NCI-H748 (cell line): Measurements from ENCODE around the gene TSHZ2.
"Not testable (repeated sequence)": the region's sequence is repeated elsewhere in the genome, so short reads cannot be mapped to it uniquely, and the experiment has no call there.

Experiments used
- DNase-seq: peaks from one replicate; lab custom pipeline; 2025; ENCODE audit not compliant: unreplicated experiment; lab: John Stamatoyannopoulos, UW

The TSHZ2 gene

DNA sequence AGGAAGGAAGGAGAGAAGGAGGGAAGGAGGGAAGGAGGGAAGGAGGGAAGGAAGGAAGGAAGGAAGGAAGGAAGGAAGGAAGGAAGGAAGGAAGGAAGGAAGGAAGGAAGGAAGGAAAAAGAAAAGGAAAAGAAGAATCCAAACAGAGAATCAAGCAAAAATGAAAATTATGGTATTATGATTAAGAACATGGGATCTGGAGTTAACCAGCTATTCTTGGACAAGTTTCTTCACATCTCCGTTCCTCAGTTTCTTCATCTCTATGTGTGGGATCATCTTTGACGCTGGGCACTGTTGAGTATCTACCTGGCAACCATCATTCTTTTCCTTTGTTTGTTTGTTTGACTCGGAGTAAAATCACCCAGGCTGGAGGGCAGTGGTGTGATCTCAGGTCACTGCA lies 549.9 kb downstream of the TSHZ2 start:
- DNase-seq: no peak

DNA sequence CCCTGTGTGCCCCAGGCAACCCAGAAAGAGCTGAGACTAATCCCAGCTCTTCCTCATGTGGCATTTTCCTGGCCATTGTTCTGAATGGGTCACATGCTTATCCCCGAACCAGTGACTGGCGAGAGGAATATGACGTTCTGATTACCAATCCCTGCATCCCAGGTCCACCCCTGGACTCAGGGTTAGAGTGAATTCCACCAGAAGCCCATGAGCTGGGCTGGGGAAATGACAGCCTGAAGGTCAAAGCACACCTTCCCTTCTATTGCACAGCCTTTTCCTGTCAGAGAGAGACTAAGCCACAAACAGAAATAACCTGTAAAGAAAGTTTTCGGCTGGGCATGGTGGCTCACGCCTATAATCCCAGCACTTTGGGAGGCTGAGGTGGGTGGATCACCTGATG lies 550.5 kb downstream of the TSHZ2 start:
- no peak for DNase-seq

GRCh38 chr20:53523615-53524014 lies 551.5 kb downstream of the TSHZ2 start:
- not testable (repeated sequence) for DNase-seq

- DNase-seq: no peak
These were observed 552.6 kb downstream of the TSHZ2 start for GRCh38 chr20:53524589-53525312.

DNA sequence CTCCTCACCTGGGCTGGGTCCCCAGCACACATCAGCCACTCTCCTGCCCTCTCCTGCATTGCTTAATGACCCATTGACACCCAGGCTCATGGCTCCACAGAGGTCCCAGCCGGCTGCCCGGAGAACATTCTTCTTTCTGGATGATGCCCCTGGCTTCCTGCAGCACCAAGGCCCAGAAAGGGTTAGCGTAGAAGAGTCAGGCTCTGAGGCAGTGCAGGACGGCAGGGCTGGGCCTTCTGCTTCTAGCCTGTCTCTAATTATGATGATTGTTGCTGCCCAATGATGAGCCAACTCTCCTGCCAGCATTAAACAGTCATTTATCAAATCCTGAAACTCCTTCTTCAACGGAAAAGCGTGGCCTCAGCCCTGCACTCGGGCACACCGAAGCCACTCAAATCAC lies 555.0 kb downstream of the TSHZ2 start:
- DNase-seq: no peak

DNA sequence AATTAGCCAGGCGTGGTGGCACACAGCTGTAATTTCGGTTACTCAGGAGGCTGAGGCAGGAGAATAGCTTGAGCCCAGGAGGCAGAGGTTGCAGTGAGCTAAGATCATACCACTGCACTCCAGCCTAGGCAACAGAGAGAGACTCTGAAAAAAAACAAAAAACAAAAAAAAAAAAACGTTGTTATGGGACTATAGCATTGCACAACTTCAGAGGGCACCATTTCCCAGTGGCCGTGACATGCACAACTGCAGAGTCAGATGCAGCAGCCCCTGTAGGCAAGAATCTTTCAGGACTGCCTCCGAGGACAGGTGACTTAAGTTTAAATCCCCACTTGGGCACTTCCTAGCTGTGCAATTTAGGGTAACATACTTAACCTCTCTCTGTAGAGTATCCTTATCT lies 557.5 kb downstream of the TSHZ2 start:
- no peak for DNase-seq

GRCh38 chr20:53530440-53530839 lies 558.3 kb downstream of the TSHZ2 start:
- DNase-seq: no peak

- DNase-seq: not testable (repeated sequence)
These were observed 560.6 kb downstream of the TSHZ2 start for GRCh38 chr20:53532654-53533312.

DNA sequence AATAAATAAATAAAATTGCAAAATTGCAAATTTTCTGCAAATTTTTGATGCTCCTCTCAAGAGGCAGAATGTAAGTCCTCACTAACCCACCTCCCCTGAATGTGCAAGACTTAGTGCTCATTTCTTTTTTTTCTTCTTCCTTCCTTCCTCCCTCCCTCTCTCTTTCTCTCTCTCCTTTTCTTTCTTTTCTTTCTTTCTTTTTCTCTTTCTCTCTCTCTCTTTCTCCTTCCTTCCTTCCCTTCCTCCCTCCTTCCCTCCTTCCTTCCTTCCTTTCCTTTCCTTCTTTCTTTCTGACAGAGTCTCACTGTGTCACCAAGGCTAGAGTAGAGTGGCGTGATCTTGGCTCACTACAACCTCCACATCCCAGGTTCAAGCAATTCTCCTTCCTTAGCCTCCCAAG lies 561.3 kb downstream of the TSHZ2 start:
- no peak for DNase-seq

DNA sequence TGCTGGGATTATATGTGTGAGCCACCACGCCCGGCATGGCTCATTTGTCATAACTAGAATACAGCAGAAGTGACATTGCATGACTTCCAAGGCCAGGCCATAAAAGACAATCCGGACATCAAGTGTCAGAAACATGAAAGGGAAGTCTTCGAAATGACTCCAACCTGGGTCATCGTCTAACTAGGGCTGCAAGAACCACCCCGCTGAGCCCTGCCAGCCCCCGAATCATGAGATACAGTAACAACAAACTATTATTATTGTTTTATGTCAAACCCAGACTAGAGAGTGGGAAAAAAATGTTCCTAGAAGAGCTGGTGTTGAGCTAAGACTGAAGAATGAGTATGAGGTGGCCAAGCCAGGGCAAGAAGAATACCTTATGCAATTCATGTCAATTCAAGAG lies 561.9 kb downstream of the TSHZ2 start:
- no peak for DNase-seq

DNA sequence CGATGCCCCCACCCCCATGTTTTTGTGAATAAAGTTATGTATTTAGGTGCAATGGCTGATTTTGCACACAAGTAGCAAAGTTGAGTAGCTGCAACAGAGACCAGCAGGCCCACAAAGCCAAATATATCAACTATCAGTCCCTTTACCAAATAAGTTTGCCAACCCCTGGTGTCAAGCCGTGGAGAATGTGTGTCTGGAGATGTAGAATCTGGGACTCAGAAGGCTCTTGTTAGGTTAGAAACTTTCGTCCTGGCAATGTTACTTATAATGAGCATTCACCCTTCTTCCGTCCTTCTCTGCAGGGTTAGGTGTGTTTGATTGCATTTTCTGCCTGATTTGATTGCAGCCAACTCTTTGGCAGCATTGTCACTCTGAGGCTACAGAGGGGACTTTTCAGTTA lies 563.7 kb downstream of the TSHZ2 start:
- no peak for DNase-seq

DNA sequence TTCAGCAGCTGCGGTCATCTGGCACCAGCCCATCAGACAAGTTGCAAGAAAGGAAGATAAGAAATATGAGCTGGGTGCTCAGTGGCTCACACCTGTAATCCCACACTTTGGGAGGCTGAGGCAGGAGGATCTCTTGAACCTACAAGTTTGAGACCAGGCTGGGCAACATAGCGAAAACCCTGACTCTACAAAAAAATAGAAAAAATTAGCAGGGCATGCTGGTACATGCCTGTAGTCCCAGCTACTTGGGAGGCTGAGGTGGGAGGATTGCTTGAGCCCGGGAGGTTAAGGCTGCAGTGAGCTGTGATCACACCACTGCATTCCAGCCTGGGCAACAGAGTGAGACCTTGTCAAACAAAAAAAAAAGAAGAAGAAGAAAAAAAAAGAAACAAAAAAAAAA lies 564.2 kb downstream of the TSHZ2 start:
- not testable (repeated sequence) for DNase-seq

DNA sequence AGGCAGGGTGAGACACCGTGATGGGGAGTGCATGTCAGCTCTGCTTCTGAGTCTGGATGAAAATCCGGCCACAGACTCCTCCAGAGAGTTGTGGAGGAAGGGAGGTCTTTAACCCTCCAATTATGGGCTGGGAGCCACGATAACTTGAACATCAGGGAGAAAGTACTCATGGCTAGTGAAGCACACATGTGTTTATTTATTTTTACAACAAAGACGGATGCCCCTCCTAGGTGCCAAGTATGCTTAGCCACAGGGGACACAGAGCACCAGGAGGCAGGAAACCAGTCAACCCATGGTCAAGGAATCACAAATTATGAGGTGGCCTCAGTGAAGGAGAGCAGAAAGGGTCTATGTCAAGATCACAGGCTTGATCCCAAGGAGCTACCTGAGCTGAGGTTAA lies 567.4 kb downstream of the TSHZ2 start:
- DNase-seq: no peak
